B cell (primary cell): ENCODE data around the gene DDX20. TPM values are rescaled to one million over a fixed set of nuclear protein-coding genes. Genes with fewer than 3 reads are reported as not detected.

Source experiments
- ATAC-seq: fragments of 200-7000 bp; cut with Tn5 transposase; one replicate; pipeline ENCODE4 v1.10.0; 2021; ENCODE audit warnings: low read depth, mild to moderate bottlenecking, moderate number of reproducible peaks, moderate library complexity
- CTCF ChIA-PET: fragments of 350-600 bp; sonication (Branson Sonifier 250); formaldehyde crosslinking; loops from one replicate; lab custom pipeline; 2021; ENCODE audit warnings: antibody characterized with exemption, inconsistent platforms; lab: Charles Lee
- POLR2A ChIA-PET: fragments of 350-600 bp; sonication (Branson Sonifier 250); formaldehyde crosslinking; loops from one replicate; lab custom pipeline; 2021; ENCODE audit warnings: antibody characterized with exemption; lab: Charles Lee
- DNase-seq: peaks from one replicate; pipeline ENCODE4 v3.0.0; 2013
- H2AFZ ChIP-seq: 2 replicates; pipeline ENCODE4 v1.6.1; 2012; ENCODE audit warnings: mild to moderate bottlenecking, low read depth, low read length; ENCODE audit not compliant: insufficient read depth, poor library complexity, severe bottlenecking
- H3K27ac ChIP-seq, 2 donors: 1 replicate in 1 of 2; 2 replicates in 1 of 2; pipeline ENCODE4 v1.5.1; 2012 to 2013; ENCODE audit warnings: low read length in 2 of 2, mild to moderate bottlenecking in 2 of 2, moderate library complexity in 1 of 2
- H3K27me3 ChIP-seq, 4 experiments: fragments of 200-600 bp in 1 of 4; sonication (generic) in 1 of 4; replicated peaks in 1 of 4; 1 replicate in 2 of 4; 2 replicates in 2 of 4; pipeline versions ENCODE4 v1.6.1 to v1.7.0; 2013 to 2016; ENCODE audit warnings: low read length in 3 of 4, mild to moderate bottlenecking in 2 of 4, mixed read lengths in 1 of 4, moderate library complexity in 1 of 4; ENCODE audit not compliant: insufficient read depth in 4 of 4, control insufficient read depth in 3 of 4; ENCODE audit errors: control extremely low read depth in 1 of 4
- H3K36me3 ChIP-seq, 2 experiments: replicated peaks in 1 of 2; 1 replicate in 1 of 2; 2 replicates in 1 of 2; pipeline versions ENCODE4 v1.6.1 to v1.7.1; 2013; ENCODE audit warnings: low read length in 1 of 2; ENCODE audit not compliant: insufficient read depth in 2 of 2, control insufficient read depth in 1 of 2; ENCODE audit errors: control extremely low read depth in 1 of 2, extremely low read depth in 1 of 2
- H3K4me1 ChIP-seq, 2 donors: fragments of 200-600 bp in 1 of 2; sonication (generic) in 1 of 2; 1 replicate in 1 of 2; 2 replicates in 1 of 2; pipeline versions ENCODE4 v1.5.1 to v1.6.1; 2013 to 2017; ENCODE audit warnings: low read length in 2 of 2; ENCODE audit not compliant: control insufficient read depth in 2 of 2, insufficient read depth in 2 of 2
- H3K4me2 ChIP-seq: replicated peaks from 2 replicates; pipeline ENCODE3; 2012; ENCODE audit warnings: mild to moderate bottlenecking, low read depth, low read length; ENCODE audit not compliant: poor library complexity, severe bottlenecking
- H3K4me3 ChIP-seq, 5 experiments: fragments of 200-600 bp in 1 of 5; sonication (generic) in 1 of 5; 1 replicate in 3 of 5; 2 replicates in 2 of 5; pipeline versions ENCODE4 v1.5.1 to v1.7.0; 2011 to 2016; ENCODE audit warnings: low read length in 4 of 5, mild to moderate bottlenecking in 4 of 5, low read depth in 2 of 5, control low read depth in 1 of 5, moderate library complexity in 1 of 5; ENCODE audit not compliant: insufficient read depth in 1 of 5; ENCODE audit errors: control extremely low read depth in 1 of 5, extremely low read depth in 1 of 5
- H3K79me2 ChIP-seq: fragments of 200-600 bp; sonication (generic); one replicate; pipeline ENCODE4 v1.6.0; 2016; ENCODE audit warnings: low read length; ENCODE audit not compliant: control insufficient read depth, insufficient read depth
- H3K9ac ChIP-seq: fragments of 200-600 bp; sonication (generic); 2 replicates; pipeline ENCODE4 v1.6.1; 2017; ENCODE audit warnings: mild to moderate bottlenecking, low read length, moderate library complexity
- H3K9me3 ChIP-seq, 3 donors: one replicate each; pipeline versions ENCODE4 v1.6.1 to v1.7.1; 2013; ENCODE audit warnings: low read length in 2 of 3; ENCODE audit not compliant: control insufficient read depth in 2 of 3, insufficient read depth in 1 of 3; ENCODE audit errors: control extremely low read depth in 1 of 3
- H4K20me1 ChIP-seq: 2 replicates; pipeline ENCODE4 v1.6.0; 2012; ENCODE audit warnings: mild to moderate bottlenecking, low read length; ENCODE audit not compliant: insufficient read depth, control insufficient read depth, poor library complexity, severe bottlenecking
- H3K27ac Mint-ChIP-seq: one replicate; pipeline ENCODE4 v1.8.0; 2021; ENCODE audit warnings: mixed read lengths
- H3K27me3 Mint-ChIP-seq: one replicate; pipeline ENCODE4 v1.8.0; 2021; ENCODE audit warnings: mixed read lengths
- H3K4me1 Mint-ChIP-seq: one replicate; pipeline ENCODE4 v1.8.0; 2021; ENCODE audit warnings: mixed read lengths
- H3K4me3 Mint-ChIP-seq: one replicate; pipeline ENCODE4 v1.8.0; 2021; ENCODE audit warnings: mixed read lengths
- H3K9me3 Mint-ChIP-seq: one replicate; pipeline ENCODE4 v1.8.0; 2022; ENCODE audit warnings: mixed read lengths; ENCODE audit not compliant: insufficient read depth
- CTCF ChIP-seq: fragments of 200-600 bp; IDR thresholded peaks from one replicate; pipeline ENCODE4 v1.8.0; 2022; ENCODE audit warnings: antibody characterized with exemption, mild to moderate bottlenecking
- EZH2 ChIP-seq: IDR thresholded peaks from 2 replicates; pipeline ENCODE4 v1.6.1; 2012; ENCODE audit warnings: borderline replicate concordance, low read depth, mild to moderate bottlenecking, moderate library complexity, low read length; ENCODE audit not compliant: insufficient read depth, poor library complexity, severe bottlenecking
- WGBS: methylation state at CpG from one replicate; pipeline ENCODE4 v1.1.5; 2013; ENCODE audit warnings: missing lambda C conversion rate; ENCODE audit not compliant: insufficient coverage; 5-methylcytosine and 5-hydroxymethylcytosine counted together
- intact Hi-C: fragments of 100-400 bp; cut with micrococcal nuclease; formaldehyde crosslinking; loops from one replicate; pipeline ENCODE4 v1.10.0; 2022
- polyA plus RNA-seq: library from polyadenylated mRNA; depleted of rRNA; stranded (reverse); fragments of >200 nt; gene quantifications from 2 replicates; pipeline ENCODE4 v1.2.3, GENCODE V29; 2012
- total RNA-seq, 2 donors: library from RNA; stranded (reverse); fragments of 120-200 nt in 1 of 2; gene quantifications; 1 replicate in 1 of 2; 2 replicates in 1 of 2; pipeline versions ENCODE4 v1.2.3 to v1.2.4, GENCODE V29; 2013 to 2022

The DDX20 gene
- total and polyA plus RNA-seq, 2 donors (not counting 1 experiment from before 2014, with no cell fraction given): 5.7 to 24.6 TPM

- ATAC-seq: no peak
- Histone ChIP-seq H3K9me3 (no peaks in the 10 kb centered on the region), H3K4me3 (no peak overlapping the region), H3K79me2 (no peaks in the 10 kb centered on the region), H2AFZ (no peak overlapping the region), H4K20me1 (no peaks in the 10 kb centered on the region), H3K36me3 (no peaks in the 10 kb centered on the region), H3K27ac (no peak overlapping the region), H3K9ac (no peak overlapping the region), H3K4me2 (no peak overlapping the region), H3K27me3 (no peaks in the 10 kb centered on the region), H3K4me1 (peaks cover 12 to 19% of the 10 kb centered on the region in 2 donors)
- Mint-ChIP-seq H3K9me3 (no peaks in the 10 kb centered on the region), H3K27ac (no peak overlapping the region), H3K4me1 (peaks cover 21% of the 10 kb centered on the region), H3K27me3 (no peaks in the 10 kb centered on the region), H3K4me3 (no peak overlapping the region)
- intact Hi-C loops: no loop called here
- TF ChIP-seq CTCF (no peak), EZH2 (no peak)
- POLR2A ChIA-PET: no interaction called here
- WGBS: 93% methylated on average over 5 of the region's 5 CpGs
- no peak for DNase-seq
- CTCF ChIA-PET: interaction anchor here (1.2 to 2.1 kb wide), 3 partner anchors 10 to 42 kb away, joined by 4 to 10 read pairs (median 7); no protein-coding TSS in a partner anchor
These were observed 30.5 kb upstream of the DDX20 start for GRCh38 chr1:111725192-111725591.

- Histone ChIP-seq H3K4me2 (no peak overlapping the region), H2AFZ (no peak overlapping the region), H3K9ac (no peak overlapping the region), H4K20me1 (no peaks in the 10 kb centered on the region), H3K27me3 (no peaks in the 10 kb centered on the region), H3K27ac (no peak overlapping the region), H3K4me3 (no peak overlapping the region), H3K4me1 (peaks cover 12 to 19% of the 10 kb centered on the region in 2 donors), H3K9me3 (no peaks in the 10 kb centered on the region), H3K79me2 (no peaks in the 10 kb centered on the region), H3K36me3 (no peaks in the 10 kb centered on the region)
- H3K4me1 Mint-ChIP-seq: peaks cover 21% of the 10 kb centered on the region
- 90% methylated on average over 13 of the region's 18 CpGs for WGBS
- no peaks in the 10 kb centered on the region for H3K9me3 Mint-ChIP-seq
- ChIA-PET POLR2A (no interaction called here), CTCF (interaction anchor here (1.9 to 2.1 kb wide), 2 partner anchors 40 to 42 kb away, joined by 7 read pairs; no protein-coding TSS in a partner anchor)
- no peaks in the 10 kb centered on the region for H3K27me3 Mint-ChIP-seq
- DNase-seq: no peak
- intact Hi-C loops: no loop called here
- TF ChIP-seq CTCF (no peak), EZH2 (no peak)
- H3K27ac Mint-ChIP-seq: no peak overlapping the region
- no peak overlapping the region for H3K4me3 Mint-ChIP-seq
- no peak for ATAC-seq
These were observed 28.6 kb upstream of the DDX20 start for GRCh38 chr1:111727056-111727455.
